ENCODE data around the gene GPX4.
A peak's percentile ranks its signal among the peaks of the same experiment; 100 is the strongest.

GPX4 gene

DNA sequence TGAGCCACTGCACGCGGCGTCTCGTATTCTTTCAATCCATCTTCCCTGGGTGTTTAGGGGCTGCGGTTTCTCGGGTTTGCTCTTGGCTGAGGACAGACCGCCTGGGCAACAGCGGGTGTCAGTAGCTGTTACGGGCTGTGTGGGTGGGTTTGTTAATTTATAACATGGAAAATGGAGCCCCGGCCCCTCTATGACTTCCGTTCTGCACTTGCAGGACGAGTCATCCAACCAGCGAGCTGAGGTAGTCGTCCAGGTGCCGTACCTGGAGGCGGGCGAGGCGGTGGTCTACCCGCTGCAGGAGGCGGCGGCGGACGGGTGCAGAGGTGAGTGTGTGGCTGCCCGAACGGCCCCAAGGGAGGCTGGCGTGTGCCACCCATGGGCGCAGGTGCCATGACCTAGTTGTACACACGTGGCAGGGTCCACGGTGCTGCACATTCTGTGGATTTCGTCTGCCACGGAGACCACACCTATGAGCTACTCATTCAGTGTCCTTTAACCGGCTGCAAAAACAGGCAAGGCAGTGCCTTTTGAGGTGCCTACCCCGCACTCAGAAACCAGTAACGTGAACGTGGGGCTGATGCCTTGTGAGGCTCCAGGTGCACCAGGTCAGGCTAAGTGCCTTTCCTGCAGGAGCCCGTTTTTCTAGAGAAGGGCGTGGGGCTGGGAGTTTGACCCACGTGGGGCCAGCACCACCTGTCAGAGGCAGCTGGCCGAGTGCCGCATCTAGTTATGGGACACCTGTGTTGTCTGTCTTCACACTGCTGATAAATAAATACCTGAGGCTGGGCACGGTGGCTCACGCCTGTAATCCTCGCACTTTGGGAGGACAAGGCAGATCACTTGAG lies 19.5 kb upstream of the GPX4 start:
- no peak for DNase-seq

GRCh38 chr19:1085053-1085658 lies 18.6 kb upstream of the GPX4 start:
- no peak for DNase-seq

DNA sequence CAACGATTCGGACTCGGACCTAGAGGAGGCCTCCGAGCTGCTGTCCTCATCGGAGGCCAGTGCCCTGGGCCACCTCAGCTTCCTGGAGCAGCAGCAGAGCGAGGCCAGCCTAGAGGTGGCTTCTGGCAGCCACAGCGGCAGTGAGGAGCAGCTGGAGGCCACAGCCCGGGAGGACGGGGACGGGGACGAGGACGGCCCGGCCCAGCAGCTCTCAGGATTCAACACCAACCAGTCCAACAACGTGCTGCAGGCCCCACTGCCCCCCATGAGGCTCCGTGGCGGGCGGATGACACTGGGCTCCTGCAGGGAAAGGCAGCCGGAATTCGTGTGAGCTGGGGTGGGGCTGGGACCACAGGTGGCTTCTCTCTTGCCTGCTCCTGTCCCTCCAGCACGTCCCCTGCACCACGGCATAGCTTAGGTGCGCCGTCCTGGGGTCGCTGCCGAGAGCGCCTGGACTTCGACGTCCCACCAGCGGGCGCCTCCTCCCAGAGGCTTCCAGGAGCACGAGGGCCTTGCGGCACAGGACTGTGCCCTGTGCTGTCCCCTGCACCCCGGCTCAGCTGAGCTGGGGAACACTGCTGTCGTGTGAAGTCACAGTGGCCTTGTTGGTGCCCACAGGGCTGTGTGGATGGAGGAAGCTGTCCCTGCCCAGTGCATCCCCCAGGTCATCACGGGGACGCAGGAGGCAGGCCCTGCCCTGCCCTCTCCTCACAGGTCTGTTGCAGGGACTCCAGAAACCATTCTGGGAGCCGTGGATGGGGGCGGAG lies 17.9 kb upstream of the GPX4 start:
- DNase-seq = no peak

DNA sequence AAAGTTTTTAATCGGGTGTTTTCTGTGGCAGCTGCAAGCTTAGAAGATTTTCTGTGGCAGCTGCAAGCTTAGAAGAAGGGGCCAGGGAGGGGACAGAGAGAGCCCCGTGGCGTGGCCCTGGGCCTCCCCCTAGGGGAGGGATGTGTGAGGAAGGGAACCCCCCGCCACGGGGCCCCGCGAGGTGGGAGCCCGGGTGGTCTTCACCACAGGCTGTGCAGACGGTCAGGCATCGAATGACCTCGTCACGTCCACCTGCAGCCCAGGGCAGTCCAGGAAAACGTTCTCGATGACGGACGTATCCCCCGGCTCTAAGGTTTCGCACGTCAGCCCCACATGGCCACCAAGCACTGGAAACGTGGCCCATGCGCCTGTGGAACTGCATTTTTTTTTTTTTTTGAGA lies 17.2 kb upstream of the GPX4 start:
- DNase-seq = no peak

- DNase-seq = peak; percentile 77
Observed at GRCh38 chr19:1087813-1088415, 15.9 kb upstream of the GPX4 start.

GRCh38 chr19:1088416-1089010 lies 15.3 kb upstream of the GPX4 start:
- DNase-seq = no peak

GRCh38 chr19:1089126-1089771 lies 14.5 kb upstream of the GPX4 start:
- DNase-seq = no peak

- DNase-seq = peak; percentile 74
Observed at GRCh38 chr19:1089891-1090290, 13.9 kb upstream of the GPX4 start.

GRCh38 chr19:1090731-1091543 lies 12.9 kb upstream of the GPX4 start:
- DNase-seq = no peak

- DNase-seq = no peak
Observed at GRCh38 chr19:1091544-1092175, 12.1 kb upstream of the GPX4 start.

DNA sequence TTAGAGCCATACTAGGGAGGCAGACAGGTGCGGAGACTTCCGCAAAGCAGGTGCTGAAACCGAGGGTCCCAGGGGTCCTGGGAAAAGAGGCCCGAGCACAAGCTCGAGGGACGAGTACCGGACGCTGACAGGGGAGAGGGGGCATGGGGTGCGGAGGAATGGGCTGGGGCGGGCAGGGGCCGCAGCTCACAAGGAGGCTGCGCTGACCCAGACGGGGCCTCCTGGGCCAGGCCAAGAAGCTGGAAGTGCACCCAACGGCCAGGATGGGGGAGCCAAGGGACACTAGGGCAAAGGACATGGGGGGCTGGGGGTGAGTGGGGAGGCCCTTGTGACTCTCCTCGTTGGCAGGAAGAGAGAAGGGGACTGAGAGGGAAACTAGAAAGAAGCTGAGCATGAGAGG lies 10.5 kb upstream of the GPX4 start:
- DNase-seq = no peak

- no peak for DNase-seq
Observed at GRCh38 chr19:1093811-1094553, 9.8 kb upstream of the GPX4 start.

GRCh38 chr19:1094655-1094977 lies 9.2 kb upstream of the GPX4 start:
- no peak for DNase-seq

GRCh38 chr19:1094978-1095701 lies 8.7 kb upstream of the GPX4 start, which contains the start of gene POLR2E:
POLR2E (minus strand) TSS chr19:1095375; CDS start chr19:1095315, 60 bp downstream.
- DNase-seq = peak; percentile 97

GRCh38 chr19:1097810-1098176 lies 6.0 kb upstream of the GPX4 start:
- no peak for DNase-seq

DNA sequence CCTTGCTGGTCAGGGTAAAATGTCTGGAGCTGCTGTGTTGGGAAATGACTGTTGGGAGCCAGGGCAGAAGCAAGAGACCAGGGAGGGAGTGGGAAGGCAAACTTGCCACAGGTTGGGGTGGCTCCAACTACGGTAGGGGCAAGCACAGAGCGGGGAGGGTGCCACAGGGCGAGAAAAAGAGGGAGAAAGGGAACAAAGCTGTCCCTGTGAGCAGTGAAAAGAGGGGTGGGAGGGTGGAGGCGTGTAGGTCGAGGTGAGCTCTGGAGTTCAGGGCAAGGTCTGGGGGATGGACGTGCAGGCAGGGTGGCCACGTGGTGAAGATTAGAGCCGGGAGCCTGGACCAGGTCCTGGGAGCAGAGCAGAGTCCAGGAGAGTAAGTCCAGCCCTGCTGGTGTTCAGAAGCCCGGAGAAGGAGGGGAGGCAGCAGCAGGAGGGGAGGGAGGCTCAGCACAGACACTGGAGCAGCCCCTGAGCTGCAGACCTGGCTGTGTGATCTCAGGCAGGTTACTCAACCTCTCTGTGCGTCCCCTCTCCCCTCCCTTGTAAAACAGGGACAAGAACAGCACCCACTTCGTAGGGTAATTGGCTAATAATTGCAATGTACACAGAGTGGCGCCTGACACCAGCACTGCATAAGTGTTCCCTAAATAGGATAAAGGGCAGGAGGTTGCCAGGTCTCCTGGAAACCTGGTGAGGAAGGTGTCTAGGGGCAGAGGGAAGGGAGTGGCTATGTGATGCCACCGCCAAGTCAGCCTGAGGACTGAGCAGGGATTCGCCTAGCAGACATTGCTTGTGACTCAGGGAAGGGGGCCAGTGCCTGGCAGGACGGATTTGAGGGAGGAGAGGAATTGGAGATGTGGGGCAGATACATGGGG lies 5.4 kb upstream of the GPX4 start:
- no peak for DNase-seq

GRCh38 chr19:1101337-1101698 lies 2.5 kb upstream of the GPX4 start:
- peak; percentile 32 for DNase-seq

DNA sequence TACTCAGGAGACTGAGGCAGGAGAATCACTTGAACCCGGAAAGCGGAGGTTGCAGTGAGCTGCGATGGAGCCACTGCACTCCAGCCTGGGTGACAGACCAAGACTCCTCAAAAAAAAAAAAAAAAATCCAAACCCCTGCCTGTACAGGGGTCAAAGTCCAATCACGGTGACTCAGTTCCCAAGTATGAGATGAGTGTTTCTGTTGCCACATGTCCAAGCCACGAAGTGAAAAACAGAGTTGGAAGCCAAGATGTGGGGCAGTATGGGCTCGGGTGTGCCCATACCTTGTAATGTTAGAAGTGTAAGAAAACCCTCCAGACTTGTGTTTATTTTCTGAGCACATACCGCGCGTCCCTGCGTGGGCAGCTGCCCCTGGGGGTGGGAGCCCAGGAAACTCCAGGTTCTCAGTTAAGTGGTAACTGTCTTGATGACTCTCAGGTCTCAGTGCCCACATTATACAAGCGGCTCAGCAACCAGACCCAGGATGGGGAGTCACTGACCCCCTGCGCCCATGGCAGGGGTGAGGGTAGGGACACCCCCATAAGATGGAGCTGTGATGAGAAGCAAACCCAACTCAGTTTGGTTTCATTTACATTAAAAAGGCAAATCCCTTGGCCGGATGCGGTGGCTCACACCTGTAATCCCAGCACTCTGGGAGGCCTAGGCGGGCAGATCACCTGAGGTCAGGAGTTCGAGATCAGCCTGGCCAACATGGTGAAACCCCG lies 1.2 kb upstream of the GPX4 start:
- DNase-seq = peak; percentile 33

Measured in CD4-positive, alpha-beta T cell treated with Interleukin-15 for 1 hour (primary cell).